Thoracic aorta (tissue), 2 donors: ENCODE results near the gene BLOC1S6. TPM values are rescaled to one million over a fixed set of nuclear protein-coding genes. Genes with fewer than 3 reads are reported as not detected.

Source experiments
- ATAC-seq: fragments of 150-250 bp; one replicate; pipeline ENCODE4 v1.8.0; 2017; ENCODE audit warnings: low read depth; ENCODE audit not compliant: insufficient number of reproducible peaks, low FRiP score
- DNase-seq: peaks from one replicate; pipeline ENCODE4 v3.0.0-alpha.2; 2020; ENCODE audit warnings: low spot score
- H3K27ac ChIP-seq, 2 donors: fragments of 200-600 bp; sonication (generic); 1 replicate in 1 of 2; 2 replicates in 1 of 2; pipeline ENCODE4 v1.5.1; 2016; ENCODE audit warnings: mild to moderate bottlenecking in 2 of 2, moderate library complexity in 2 of 2
- H3K27me3 ChIP-seq: fragments of 200-600 bp; sonication (generic); replicated peaks from 2 replicates; pipeline ENCODE4 v1.6.0; 2016; ENCODE audit warnings: mild to moderate bottlenecking; ENCODE audit not compliant: insufficient read depth
- H3K36me3 ChIP-seq: fragments of 200-600 bp; sonication (generic); one replicate; pipeline ENCODE4 v1.5.1; 2016
- H3K4me1 ChIP-seq, 2 donors: fragments of 200-600 bp; sonication (generic); 1 replicate in 1 of 2; 2 replicates in 1 of 2; pipeline versions ENCODE4 v1.5.1 to v1.6.0; 2016; ENCODE audit warnings: low read depth in 2 of 2, mild to moderate bottlenecking in 1 of 2; ENCODE audit not compliant: control insufficient read depth in 1 of 2
- H3K4me3 ChIP-seq: fragments of 200-600 bp; sonication (generic); 2 replicates; pipeline ENCODE4 v1.5.1; 2016; ENCODE audit warnings: mild to moderate bottlenecking
- H3K9me3 ChIP-seq: fragments of 200-600 bp; sonication (generic); 2 replicates; pipeline ENCODE4 v1.5.1; 2016
- total RNA-seq, 2 donors: library from RNA; depleted of rRNA; stranded (reverse); fragments of >200 nt; gene quantifications; one replicate each; pipeline versions ENCODE4 v1.1.0 to v1.2.3, GENCODE V29; 2016
- TF ChIP-seq, protein P1 (sequence below): fragments of 200-600 bp; sonication (generic); IDR thresholded peaks from one replicate; pipeline ENCODE4 v1.5.1; 2019; ENCODE audit warnings: antibody characterized with exemption

The BLOC1S6 gene
- total RNA-seq, 2 donors from 2014 or later: 41.4 to 85.3 TPM

DNA sequence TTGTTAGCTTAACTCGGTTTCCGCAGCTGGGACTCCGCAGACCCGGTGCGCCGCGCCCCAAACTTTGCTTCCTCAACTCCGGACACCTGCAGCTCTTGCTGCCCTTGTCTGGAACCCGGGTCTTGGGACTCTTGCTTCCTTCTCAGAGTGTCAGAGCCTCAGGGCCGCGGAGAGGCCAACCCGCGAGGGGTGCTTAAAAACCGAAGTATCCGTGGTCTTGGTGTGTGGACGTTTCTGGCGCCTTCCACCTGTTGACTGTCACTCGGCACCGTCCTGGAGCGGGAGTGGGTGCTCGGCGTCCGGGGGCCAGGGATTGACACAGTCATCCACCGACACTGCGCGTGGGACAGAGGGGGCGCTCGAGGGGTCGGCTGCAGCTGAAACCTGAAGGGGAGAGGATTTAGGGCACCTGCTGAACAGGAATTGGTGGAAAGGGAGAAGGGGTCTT is 48.0 kb downstream of the BLOC1S6 start:
- no peaks in the 10 kb centered on the region for H3K36me3 ChIP-seq
- ATAC-seq (peak; percentile 34), DNase-seq (peak; percentile 46)
- H3K27me3 ChIP-seq: no peaks in the 10 kb centered on the region
- no peaks in the 10 kb centered on the region for H3K9me3 ChIP-seq
- peak overlapping the region; percentile 93 to 94 for H3K27ac ChIP-seq
- peak overlapping the region; percentile 86 for H3K4me3 ChIP-seq
- TF ChIP-seq, protein P1, sequence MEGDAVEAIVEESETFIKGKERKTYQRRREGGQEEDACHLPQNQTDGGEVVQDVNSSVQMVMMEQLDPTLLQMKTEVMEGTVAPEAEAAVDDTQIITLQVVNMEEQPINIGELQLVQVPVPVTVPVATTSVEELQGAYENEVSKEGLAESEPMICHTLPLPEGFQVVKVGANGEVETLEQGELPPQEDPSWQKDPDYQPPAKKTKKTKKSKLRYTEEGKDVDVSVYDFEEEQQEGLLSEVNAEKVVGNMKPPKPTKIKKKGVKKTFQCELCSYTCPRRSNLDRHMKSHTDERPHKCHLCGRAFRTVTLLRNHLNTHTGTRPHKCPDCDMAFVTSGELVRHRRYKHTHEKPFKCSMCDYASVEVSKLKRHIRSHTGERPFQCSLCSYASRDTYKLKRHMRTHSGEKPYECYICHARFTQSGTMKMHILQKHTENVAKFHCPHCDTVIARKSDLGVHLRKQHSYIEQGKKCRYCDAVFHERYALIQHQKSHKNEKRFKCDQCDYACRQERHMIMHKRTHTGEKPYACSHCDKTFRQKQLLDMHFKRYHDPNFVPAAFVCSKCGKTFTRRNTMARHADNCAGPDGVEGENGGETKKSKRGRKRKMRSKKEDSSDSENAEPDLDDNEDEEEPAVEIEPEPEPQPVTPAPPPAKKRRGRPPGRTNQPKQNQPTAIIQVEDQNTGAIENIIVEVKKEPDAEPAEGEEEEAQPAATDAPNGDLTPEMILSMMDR: peak; percentile 54
- H3K4me1 ChIP-seq: peaks cover 25 to 37% of the 10 kb centered on the region in 2 donors

DNA sequence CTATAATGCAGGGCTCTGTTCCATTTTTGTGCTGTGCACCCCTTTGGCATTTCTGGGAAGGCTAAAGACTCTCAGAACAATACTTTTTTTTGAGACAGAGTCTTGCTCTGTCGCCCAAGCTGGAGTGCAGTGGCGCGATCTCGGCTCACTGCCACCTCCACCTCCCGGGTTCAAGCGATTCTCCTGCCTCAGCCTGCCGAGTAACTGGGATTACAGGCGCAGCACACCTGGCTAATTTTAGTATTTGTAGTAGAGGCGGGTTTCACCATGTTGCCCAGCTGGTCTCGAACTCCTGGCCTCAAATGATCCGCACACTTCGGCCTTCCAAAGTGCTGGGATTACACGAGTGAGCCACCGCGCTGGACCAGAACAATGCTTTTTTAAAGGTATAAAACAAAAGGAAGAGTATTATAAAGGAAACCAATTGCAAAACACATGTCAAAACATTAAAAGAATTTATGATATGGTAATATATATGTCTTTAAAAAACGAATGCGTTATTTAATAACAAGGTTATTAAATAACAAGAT is 48.6 kb downstream of the BLOC1S6 start:
- TF ChIP-seq, protein P1: no peak
- DNase-seq (no peak), ATAC-seq (no peak)
- peak overlapping the region; percentile 86 for H3K4me3 ChIP-seq
- no peaks in the 10 kb centered on the region for H3K9me3 ChIP-seq
- no peaks in the 10 kb centered on the region for H3K27me3 ChIP-seq
- peak overlapping the region; percentile 93 to 94 for H3K27ac ChIP-seq
- H3K36me3 ChIP-seq: no peaks in the 10 kb centered on the region
- peaks cover 31 to 43% of the 10 kb centered on the region in 2 donors for H3K4me1 ChIP-seq

- TF ChIP-seq, protein P1: no peak
- H3K27me3 ChIP-seq: no peaks in the 10 kb centered on the region
- H3K4me1 ChIP-seq: peaks cover 44 to 56% of the 10 kb centered on the region in 2 donors
- no peaks in the 10 kb centered on the region for H3K36me3 ChIP-seq
- peak overlapping the region; percentile 82 to 92 for H3K27ac ChIP-seq
- DNase-seq (no peak), ATAC-seq (no peak)
- H3K4me3 ChIP-seq: peak overlapping the region; percentile 86
- no peaks in the 10 kb centered on the region for H3K9me3 ChIP-seq
Measured at GRCh38 chr15:45637141-45637540, 50.0 kb downstream of the BLOC1S6 start.

- Histone ChIP-seq H3K27me3 (no peaks in the 10 kb centered on the region), H3K36me3 (no peaks in the 10 kb centered on the region), H3K27ac (peak overlapping the region; percentile 82 to 92), H3K4me3 (peak overlapping the region; percentile 86), H3K9me3 (no peaks in the 10 kb centered on the region), H3K4me1 (peaks cover 45 to 60% of the 10 kb centered on the region in 2 donors)
- TF ChIP-seq, protein P1: no peak
- DNase-seq: no peak
- ATAC-seq: peak; percentile 57
Measured at GRCh38 chr15:45637552-45638033, 50.4 kb downstream of the BLOC1S6 start.

GRCh38 chr15:45640616-45641015 is 53.4 kb downstream of the BLOC1S6 start:
- H3K4me1 ChIP-seq: peaks cover 59 to 82% of the 10 kb centered on the region in 2 donors
- no peaks in the 10 kb centered on the region for H3K36me3 ChIP-seq
- ATAC-seq (no peak), DNase-seq (no peak)
- H3K27me3 ChIP-seq: no peaks in the 10 kb centered on the region
- H3K9me3 ChIP-seq: no peaks in the 10 kb centered on the region
- TF ChIP-seq, protein P1: no peak
- peak overlapping the region; percentile 27 to 92 for H3K27ac ChIP-seq
- H3K4me3 ChIP-seq: no peak overlapping the region
